HG03103 (cell line): ENCODE data around the gene PSMD2.

Experiments
- ATAC-seq: cut with Tn5 transposase; IDR thresholded peaks from one replicate; pipeline ENCODE4 v1.9.1; 2021; ENCODE audit warnings: low read depth; ENCODE audit not compliant: unreplicated experiment

The PSMD2 gene

GRCh38 chr3:184277366-184277765, 21.7 kb upstream of the PSMD2 start:
- ATAC-seq, result no peak

DNA sequence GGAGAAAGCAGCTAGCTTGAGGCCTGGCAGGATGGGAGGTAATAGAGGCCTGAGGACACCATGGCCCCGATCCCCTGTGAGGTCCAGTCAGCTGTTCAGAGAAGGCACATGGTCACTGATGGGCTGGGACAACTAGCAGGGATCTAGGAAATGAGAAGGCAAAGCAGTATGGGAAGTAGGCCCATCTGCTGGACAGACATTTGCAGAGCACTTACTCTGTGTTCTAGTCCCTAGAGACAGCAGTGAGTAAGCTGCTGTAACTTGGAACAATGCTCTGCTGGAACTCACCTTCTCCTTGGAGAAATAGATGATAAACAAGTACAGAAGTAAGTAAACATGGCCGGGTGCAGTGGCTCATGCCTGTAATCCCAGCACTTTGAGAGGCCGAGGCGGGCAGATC, 16.1 kb upstream of the PSMD2 start:
- no peak for ATAC-seq

DNA sequence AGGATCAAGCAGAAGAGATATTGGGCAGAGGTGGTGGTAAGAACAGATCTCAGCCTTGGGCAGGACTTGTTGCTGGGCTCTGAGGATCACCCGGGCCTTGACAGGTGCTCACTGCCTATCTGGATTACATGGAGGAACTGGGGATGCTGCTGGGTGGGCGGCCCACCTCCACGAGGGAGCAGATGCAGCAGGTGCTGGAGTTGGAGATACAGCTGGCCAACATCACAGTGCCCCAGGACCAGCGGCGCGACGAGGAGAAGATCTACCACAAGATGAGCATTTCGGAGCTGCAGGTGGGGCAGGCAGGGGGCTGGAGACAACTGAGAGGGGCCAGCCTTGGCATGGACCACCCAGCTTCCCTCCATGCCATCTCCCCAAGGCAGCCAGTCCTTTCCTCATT, 15.4 kb upstream of the PSMD2 start:
- ATAC-seq, result no peak

DNA sequence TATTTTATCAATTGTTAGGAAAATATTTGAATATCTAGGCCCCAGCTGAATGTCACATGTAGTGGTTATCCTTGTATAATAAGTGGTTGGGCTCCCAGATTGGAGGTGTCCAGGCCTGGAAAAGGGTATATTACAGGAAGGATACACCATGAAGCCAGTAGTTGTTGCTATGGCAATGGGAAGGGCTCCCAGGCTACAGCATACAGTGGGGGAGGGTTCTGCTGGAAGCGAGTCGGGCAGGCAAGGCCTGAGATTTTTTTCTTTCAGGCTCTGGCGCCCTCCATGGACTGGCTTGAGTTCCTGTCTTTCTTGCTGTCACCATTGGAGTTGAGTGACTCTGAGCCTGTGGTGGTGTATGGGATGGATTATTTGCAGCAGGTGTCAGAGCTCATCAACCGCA, 14.3 kb upstream of the PSMD2 start:
- ATAC-seq, result no peak

- ATAC-seq, result no peak
Observed at GRCh38 chr3:184289426-184289938, 9.6 kb upstream of the PSMD2 start.

GRCh38 chr3:184290331-184290730, 8.7 kb upstream of the PSMD2 start:
- ATAC-seq, result no peak

- ATAC-seq, result no peak
Observed at GRCh38 chr3:184291044-184291737, 7.8 kb upstream of the PSMD2 start.

- ATAC-seq, result no peak
Observed at GRCh38 chr3:184291738-184292445, 7.1 kb upstream of the PSMD2 start.

DNA sequence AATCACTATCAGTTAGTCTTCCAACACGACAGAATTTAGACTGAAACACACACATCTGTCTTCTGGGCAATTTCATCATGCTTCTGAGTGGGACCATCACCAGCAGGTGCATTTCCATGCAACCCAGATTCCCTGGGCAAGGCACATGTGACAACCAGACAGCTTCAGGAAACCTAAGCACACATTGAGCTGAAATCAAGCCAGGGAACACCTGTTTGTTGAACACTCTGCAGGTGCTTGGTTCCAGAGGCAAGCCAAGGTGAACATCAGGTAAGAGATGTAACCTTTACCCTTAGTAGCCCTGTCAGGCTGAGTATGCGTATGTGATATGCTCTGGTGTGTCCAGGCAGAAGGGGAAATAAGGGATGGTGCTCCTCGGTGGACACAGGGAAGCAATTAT, 3.3 kb upstream of the PSMD2 start:
- no peak for ATAC-seq

DNA sequence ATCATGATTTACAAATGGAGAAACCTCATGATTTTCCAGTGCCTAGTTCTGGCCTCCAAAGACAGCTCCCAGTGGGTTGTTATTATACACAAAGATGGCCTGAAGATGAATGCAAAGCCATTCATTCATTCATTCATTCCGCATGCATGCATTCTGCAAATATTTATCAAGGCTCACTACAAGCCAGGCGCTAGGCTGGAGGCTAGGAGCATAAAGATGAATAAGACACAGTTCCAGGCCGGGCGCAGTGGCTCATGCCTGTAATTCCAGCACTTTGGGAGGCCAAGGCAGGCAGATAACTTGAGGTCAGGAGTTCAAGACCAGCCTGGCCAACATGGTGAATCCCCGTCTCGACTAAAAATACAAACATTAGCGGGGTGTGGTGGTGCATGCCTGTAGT, 2.4 kb upstream of the PSMD2 start:
- no peak for ATAC-seq

GRCh38 chr3:184299488-184300377, 692 bp downstream of the PSMD2 start:
- ATAC-seq, result no peak

GRCh38 chr3:184300378-184300720, 1.3 kb downstream of the PSMD2 start:
- no peak for ATAC-seq

DNA sequence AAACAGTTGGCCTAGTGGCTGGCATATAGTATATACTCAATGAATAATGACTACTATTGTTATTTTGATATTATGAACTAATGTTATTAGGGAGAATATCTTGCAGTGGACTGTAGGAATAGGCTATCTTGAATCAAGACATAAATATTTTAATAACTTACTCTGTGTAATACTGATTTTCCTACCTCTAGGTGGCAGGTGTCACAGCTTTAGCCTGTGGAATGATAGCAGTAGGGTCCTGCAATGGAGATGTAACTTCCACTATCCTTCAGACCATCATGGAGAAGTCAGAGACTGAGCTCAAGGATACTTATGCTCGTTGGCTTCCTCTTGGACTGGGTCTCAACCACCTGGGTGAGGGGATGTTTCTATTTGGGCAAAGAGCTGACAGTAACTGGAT, 6.5 kb downstream of the PSMD2 start:
- no peak for ATAC-seq

- no peak for ATAC-seq
Observed at GRCh38 chr3:184306341-184306972, 7.4 kb downstream of the PSMD2 start.

GRCh38 chr3:184307915-184308314, 8.9 kb downstream of the PSMD2 start:
- ATAC-seq, result no peak

DNA sequence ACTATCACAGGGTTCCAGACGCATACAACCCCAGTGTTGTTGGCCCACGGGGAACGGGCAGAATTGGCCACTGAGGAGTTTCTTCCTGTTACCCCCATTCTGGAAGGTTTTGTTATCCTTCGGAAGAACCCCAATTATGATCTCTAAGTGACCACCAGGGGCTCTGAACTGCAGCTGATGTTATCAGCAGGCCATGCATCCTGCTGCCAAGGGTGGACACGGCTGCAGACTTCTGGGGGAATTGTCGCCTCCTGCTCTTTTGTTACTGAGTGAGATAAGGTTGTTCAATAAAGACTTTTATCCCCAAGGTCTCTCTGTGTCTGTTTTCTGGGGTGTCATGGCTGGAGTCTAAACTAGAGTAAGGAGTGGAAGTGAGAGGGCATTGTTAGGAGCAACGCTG, 9.7 kb downstream of the PSMD2 start:
- ATAC-seq, result no peak

DNA sequence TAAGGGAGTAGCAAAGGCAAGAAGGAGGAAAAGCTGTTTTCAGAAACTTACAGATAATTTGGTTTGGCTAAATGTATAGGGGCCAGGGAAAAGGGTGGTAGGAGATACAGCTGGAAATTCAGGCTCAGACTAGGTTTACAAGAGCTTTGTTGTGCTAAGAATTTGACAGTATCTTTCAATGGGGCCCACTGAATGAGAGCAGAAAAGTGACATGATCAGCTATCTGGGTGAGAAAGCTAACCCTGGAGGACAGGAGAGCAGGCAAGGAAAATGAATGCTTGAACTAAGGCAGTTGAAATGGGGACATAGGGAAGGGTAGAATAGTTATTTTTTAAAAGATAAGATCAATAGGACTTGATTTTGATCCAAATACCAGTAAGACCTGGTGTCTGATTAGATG, 12.6 kb downstream of the PSMD2 start:
- no peak for ATAC-seq

- ATAC-seq, result peak; percentile 79
Observed at GRCh38 chr3:184314363-184314699, 15.3 kb downstream of the PSMD2 start, which contains the start of gene EIF4G1. TSS of gene EIF4G1 (plus strand) at chr3:184314606. CDS start at chr3:184315797, 1,191 bp downstream.

DNA sequence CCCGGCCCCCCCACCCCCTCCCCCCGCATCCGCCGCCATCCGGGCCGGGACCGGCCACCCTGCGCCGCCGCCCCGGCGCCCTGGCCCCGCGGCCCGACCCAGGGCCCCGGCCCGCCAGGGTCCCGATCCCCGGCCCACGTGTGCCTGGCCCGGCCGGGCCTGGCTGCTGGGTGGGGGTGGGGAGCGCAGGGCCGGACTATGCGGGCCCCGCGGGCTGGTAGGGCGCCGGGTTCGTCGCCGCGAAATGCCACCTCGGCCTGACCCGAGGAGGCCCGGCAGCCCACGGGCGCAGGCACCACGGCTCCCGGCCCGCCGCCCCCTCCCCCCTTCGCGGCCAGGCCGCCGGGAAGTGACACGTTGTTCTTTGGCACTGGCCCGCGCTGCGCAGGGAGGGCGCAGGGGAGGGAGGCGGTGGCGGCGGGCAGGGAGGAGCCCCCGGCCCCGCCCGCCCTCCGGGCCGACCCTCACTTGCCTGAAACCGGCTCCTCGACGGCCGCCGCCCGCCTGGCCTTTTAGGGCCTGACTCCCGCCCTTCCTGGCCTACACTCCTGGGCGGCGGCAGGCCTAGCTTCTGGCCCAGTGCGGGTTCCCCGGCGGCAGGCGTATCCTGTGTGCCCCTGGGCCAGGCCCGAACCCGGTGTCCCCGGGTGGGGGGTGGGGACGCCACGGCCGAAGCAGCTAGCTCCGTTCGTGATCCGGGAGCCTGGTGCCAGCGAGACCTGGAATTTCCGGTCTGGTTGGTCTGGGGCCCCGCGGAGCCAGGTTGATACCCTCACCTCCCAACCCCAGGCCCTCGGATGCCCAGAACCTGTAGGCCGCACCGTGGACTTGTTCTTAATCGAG, 15.9 kb downstream of the PSMD2 start:
- ATAC-seq, result peak; percentile 41

- no peak for ATAC-seq
Observed at GRCh38 chr3:184315543-184315867, 16.5 kb downstream of the PSMD2 start.
